ENCODE results near the gene IQCE.

IQCE gene, protein sequence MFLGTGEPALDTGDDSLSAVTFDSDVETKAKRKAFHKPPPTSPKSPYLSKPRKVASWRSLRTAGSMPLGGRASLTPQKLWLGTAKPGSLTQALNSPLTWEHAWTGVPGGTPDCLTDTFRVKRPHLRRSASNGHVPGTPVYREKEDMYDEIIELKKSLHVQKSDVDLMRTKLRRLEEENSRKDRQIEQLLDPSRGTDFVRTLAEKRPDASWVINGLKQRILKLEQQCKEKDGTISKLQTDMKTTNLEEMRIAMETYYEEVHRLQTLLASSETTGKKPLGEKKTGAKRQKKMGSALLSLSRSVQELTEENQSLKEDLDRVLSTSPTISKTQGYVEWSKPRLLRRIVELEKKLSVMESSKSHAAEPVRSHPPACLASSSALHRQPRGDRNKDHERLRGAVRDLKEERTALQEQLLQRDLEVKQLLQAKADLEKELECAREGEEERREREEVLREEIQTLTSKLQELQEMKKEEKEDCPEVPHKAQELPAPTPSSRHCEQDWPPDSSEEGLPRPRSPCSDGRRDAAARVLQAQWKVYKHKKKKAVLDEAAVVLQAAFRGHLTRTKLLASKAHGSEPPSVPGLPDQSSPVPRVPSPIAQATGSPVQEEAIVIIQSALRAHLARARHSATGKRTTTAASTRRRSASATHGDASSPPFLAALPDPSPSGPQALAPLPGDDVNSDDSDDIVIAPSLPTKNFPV

DNA sequence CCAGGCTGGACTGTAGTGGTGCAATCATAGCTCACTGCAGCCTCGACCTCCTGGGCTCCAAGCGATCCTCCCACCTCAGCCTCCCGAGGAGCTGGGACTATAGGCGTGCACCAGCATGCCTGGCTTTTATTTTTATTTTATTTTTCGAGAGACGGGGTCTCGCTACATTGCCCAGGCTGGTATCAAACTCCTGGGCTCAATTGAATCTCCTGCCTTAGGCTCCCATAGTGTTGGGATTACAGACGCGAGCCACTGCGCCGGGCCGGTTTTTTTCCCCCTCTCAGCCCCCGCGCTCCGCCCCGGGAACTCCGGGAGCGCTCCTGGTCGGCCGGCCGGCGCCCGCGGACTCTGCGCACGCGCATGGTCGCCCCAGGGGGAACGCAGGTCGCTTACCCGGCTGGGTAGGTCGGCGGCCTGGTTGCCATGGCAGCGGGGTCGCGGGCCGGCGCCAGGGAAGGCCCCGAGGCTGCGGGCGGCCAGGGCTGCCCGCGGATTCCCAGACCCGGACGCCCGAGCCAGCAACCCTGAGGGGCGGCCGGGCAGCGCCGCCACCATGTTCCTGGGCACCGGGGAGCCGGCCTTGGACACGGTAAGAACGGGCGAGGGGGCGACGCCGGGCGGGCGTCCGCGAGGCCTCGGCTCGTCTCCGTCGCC is at the start of gene IQCE:
TSS of gene IQCE (plus strand) at position 351 of the 654 bp plus-strand sequence. CDS start at position 554, 203 bp downstream.
- TF ChIP-seq, protein P1, sequence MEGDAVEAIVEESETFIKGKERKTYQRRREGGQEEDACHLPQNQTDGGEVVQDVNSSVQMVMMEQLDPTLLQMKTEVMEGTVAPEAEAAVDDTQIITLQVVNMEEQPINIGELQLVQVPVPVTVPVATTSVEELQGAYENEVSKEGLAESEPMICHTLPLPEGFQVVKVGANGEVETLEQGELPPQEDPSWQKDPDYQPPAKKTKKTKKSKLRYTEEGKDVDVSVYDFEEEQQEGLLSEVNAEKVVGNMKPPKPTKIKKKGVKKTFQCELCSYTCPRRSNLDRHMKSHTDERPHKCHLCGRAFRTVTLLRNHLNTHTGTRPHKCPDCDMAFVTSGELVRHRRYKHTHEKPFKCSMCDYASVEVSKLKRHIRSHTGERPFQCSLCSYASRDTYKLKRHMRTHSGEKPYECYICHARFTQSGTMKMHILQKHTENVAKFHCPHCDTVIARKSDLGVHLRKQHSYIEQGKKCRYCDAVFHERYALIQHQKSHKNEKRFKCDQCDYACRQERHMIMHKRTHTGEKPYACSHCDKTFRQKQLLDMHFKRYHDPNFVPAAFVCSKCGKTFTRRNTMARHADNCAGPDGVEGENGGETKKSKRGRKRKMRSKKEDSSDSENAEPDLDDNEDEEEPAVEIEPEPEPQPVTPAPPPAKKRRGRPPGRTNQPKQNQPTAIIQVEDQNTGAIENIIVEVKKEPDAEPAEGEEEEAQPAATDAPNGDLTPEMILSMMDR (IDR thresholded peaks at IDR 0.05; ENCODE audit: low read depth, low read length): no peak
- peak within 1 kb of the TSS; percentile 80 for H3K4me3 ChIP-seq (ENCODE audit: low read depth, low read length)

DNA sequence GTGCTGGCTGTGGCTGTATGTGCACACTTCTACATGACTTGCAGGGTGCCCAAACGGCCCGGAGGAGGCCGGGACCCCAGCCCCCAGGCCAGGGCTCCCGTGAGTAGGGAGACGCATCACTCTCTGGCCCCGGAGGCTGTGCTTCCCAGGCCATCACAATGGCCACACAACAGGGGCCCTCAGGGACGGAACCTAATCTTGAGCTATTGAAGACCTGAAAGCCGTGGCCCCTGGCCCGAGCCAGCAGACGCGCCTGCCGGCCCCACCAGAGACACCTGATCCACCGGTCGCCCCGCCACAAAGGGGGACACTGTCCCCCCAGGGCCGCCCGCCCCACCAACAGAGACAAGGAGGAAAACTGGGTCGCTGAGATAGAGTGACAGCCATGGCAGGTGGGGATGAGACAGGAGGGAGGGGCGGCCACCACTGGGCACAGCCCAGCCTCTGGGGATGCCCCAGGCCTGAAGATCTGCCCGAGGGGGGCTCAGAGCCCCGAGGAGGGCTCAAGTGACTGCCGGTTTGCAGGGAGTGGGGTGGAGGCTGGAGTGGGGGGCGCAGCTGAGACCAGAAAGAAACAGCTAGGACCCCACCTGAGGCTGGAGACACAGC is 49.4 kb upstream of the IQCE start:
- no peak overlapping the region for H3K4me3 ChIP-seq (ENCODE audit: low read depth, low read length)

DNA sequence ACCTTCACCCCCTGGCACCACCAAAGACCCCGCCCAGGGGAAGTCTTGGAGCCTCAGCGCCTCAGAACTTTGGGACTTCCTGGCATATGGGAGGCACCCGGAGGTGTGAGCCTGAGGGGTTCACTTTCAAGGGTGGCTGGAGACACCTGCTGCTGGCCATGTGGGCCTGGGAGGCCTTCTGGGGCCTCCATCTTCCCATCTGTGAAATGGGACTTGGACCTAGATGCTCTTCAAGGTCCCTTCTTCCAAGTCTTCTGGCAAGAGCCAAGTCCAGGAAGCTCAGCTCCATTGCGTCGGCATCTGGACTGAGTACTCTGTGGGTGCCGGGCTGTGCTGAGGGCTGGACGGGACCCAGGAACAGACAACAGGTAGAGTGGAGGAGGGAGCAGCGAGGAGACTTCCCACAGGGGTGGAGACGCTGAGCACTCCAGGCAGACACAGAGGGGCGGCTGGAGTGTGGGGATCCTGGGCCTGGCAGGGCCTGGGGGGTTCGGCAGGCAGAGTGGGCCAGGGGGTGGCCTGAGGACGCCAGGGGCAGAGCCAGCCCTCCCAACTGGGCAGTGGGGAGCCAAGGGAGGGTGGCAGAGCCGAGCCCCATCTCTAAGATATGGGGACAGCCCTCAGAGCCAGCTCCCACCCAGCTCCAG is 48.5 kb upstream of the IQCE start:
- no peak overlapping the region for H3K4me3 ChIP-seq (ENCODE audit: low read depth, low read length)
- TF ChIP-seq, protein P1 (IDR thresholded peaks at IDR 0.05; ENCODE audit: low read depth, low read length): no peak

More for the DNA sequence above, 49.4 kb upstream of the IQCE start:
- TF ChIP-seq, protein P1 (IDR thresholded peaks at IDR 0.05; ENCODE audit: low read depth, low read length): no peak

DNA sequence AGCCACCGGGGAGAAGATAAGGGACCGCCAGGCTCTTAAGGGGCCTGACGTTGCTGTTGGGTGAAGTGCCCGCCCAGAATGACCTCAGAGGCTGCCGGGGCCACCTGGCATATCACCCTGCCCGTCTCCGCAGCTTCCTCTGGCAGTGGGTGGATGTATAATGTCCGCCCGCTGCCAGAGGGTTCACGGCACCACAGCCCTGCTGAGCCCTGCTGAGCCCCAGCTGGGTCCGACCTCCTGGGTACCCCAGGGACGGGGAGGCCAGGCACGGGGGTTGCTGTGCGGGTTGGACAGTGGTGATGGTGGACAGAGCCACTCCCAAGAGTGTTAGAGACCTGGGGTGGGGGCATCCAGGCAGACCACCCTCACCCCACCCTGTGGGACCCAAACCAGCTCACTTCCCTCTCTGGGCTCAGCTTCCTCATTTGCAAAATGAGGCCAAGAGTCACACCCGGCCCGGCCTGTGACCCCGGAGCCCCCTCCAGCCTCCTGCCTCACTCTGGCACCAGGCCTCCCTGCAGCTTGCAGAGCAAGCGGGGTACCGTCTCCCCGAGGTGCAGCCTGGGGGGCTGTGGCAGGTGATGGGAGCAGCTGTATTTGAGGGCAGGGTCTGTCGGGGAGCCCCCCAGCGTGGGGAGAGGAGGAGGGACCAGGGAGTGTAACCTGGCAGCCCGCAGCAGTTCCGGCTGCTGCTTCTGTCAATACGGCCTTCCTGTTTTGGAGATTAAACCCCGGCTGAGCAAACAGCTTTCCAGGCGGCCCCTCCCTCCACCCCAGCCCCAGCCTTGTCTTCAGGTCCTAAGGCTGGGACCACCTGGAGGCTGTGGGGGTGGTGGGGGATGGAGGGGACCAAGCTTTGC is 47.6 kb upstream of the IQCE start:
- TF ChIP-seq, protein P1 (IDR thresholded peaks at IDR 0.05; ENCODE audit: low read depth, low read length): no peak
- H3K4me3 ChIP-seq (ENCODE audit: low read depth, low read length): no peak overlapping the region

DNA sequence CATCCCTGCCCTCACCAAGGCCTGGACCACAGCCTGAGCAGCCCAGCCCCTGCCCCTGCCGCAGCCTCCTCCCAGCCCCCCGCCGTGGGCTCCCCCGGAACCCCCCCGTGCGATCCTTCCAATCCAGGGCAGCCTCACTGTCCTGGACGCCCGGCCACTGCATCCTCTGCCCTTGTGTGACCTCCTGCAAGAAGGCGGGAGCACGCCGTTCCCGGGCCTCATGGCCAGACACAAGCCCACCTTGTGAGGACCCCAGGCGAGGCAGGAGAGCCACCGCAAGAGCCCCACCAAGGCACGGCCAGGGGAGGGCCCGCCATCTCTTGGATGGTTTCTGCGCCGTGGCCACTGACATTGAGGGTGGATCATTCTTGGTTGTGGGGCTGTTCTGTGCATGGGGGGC is 47.0 kb upstream of the IQCE start:
- no peak overlapping the region for H3K4me3 ChIP-seq (ENCODE audit: low read depth, low read length)
- TF ChIP-seq, protein P1 (IDR thresholded peaks at IDR 0.05; ENCODE audit: low read depth, low read length): no peak

DNA sequence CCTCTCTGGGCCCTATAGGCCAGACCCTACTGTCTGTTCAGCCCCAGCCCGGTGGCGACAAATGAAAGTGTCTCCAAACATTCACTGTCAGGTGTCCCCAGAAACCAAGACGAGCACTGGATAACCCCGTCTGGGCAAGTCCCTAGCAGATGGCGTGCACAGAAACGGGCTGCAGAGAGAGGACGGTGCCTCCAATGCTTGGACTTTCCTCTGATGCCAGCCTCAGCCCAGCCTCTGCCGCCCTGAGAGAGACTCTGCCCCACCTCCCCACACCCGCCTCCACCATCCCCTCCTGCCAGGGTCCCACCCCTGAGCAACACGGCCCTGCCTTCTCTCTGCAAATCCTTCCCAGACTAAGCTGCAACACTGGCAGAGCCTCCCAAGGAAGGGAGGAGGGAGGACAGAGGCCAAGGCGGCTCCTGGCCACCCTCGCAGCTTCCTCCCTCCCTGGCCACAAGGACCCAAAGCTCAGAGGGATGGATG is 46.6 kb upstream of the IQCE start:
- no peak overlapping the region for H3K4me3 ChIP-seq (ENCODE audit: low read depth, low read length)
- TF ChIP-seq, protein P1 (IDR thresholded peaks at IDR 0.05; ENCODE audit: low read depth, low read length): no peak

Data from WI38 (cell line).